Stimulated activated naive B cell treated with anti-CD40 and anti-IgM and Interleukin-4, amounts not matched to agents 10 μg/mL and 1 μg/mL and 100 μg/mL, for 72 hours (primary cell): ENCODE results near the gene TRIM66.
A peak's percentile ranks its signal among the peaks of the same experiment; 100 is the strongest.

Source experiments
- ATAC-seq, 2 donors: fragments of 150-1000 bp; cut with Tn5 transposase; replicated peaks; 2 replicates each; pipeline ENCODE4 v1.10.0; 2021; ENCODE audit warnings: moderate library complexity in 1 of 2
- DNase-seq: peaks from one replicate; pipeline ENCODE4 v3.0.0; 2021
- H3K27ac Mint-ChIP-seq: one replicate; pipeline ENCODE4 v1.8.0; 2022; ENCODE audit warnings: mild to moderate bottlenecking, mixed read lengths
- H3K27me3 Mint-ChIP-seq, 2 donors: one replicate each; pipeline ENCODE4 v1.8.0; 2022; ENCODE audit warnings: mixed read lengths in 2 of 2
- H3K36me3 Mint-ChIP-seq, 2 donors: one replicate each; pipeline ENCODE4 v1.8.0; 2022; ENCODE audit warnings: mixed read lengths in 2 of 2, mild to moderate bottlenecking in 1 of 2
- H3K4me1 Mint-ChIP-seq, 2 donors: one replicate each; pipeline ENCODE4 v1.8.0; 2022; ENCODE audit warnings: mixed read lengths in 2 of 2, mild to moderate bottlenecking in 1 of 2
- H3K4me3 Mint-ChIP-seq, 2 donors: one replicate each; pipeline ENCODE4 v1.8.0; 2022; ENCODE audit warnings: mild to moderate bottlenecking in 2 of 2, mixed read lengths in 2 of 2, moderate library complexity in 1 of 2
- H3K9me3 Mint-ChIP-seq, 2 donors: one replicate each; pipeline ENCODE4 v1.8.0; 2022; ENCODE audit warnings: mixed read lengths in 2 of 2, mild to moderate bottlenecking in 1 of 2

TRIM66 gene, protein sequence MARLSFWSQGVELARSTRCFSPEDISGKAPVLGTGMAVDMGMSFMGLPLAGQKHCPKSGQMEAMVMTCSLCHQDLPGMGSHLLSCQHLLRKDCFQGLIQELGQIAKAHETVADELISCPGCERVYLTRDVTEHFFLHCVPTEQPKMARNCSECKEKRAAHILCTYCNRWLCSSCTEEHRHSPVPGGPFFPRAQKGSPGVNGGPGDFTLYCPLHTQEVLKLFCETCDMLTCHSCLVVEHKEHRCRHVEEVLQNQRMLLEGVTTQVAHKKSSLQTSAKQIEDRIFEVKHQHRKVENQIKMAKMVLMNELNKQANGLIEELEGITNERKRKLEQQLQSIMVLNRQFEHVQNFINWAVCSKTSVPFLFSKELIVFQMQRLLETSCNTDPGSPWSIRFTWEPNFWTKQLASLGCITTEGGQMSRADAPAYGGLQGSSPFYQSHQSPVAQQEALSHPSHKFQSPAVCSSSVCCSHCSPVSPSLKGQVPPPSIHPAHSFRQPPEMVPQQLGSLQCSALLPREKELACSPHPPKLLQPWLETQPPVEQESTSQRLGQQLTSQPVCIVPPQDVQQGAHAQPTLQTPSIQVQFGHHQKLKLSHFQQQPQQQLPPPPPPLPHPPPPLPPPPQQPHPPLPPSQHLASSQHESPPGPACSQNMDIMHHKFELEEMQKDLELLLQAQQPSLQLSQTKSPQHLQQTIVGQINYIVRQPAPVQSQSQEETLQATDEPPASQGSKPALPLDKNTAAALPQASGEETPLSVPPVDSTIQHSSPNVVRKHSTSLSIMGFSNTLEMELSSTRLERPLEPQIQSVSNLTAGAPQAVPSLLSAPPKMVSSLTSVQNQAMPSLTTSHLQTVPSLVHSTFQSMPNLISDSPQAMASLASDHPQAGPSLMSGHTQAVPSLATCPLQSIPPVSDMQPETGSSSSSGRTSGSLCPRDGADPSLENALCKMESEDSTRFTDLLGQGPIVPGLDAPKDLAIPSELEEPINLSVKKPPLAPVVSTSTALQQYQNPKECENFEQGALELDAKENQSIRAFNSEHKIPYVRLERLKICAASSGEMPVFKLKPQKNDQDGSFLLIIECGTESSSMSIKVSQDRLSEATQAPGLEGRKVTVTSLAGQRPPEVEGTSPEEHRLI (N-terminal part only)

DNA sequence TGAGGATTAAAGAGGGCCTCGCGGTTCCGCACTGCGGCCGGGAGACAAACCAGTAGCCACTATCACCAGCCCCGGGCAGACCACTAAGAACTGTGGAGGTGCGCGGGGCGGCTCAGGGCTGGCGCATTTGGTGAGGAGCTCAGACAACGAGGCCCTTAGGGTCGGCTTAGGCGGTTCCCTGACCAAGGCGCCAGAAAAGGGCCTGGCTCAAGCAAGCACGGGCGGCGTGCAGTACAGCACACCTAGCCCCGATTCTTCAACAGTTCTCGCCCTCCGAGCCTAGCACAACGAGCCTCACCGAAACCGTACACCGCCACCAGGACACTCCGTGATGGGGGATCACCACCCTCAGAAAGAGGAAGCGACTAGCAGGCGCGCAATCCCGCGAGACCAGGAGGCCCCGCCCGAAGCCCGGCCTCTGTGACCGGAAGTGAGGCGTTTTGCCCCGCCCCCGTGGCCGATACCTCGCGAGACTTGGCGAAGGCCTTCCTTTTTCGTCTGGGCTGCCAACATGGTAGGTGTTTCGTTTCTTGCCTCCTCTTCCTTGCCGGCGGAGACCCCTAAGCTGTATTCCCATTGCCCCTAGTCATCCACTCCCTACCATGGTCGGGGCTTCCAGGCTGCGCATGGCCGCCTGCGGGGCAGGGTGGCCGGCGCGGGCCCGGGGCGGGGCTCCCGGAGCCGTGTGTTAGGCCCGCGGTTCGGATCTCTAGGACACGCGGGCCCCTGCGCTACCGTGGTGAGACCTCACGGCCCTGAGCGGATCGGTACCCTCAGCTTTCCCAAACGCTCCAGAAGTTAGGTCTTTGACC lies at the start of gene TRIM66, which contains the start of gene RPL27A:
Gene TRIM66, minus strand, starts transcription at position 363 of the 812 bp plus-strand sequence. CDS start 10,391 bp downstream, outside the sequence.
Gene RPL27A, plus strand, starts transcription at position 490 of the 812 bp plus-strand sequence. Its CDS starts 22 bp downstream, at position 512.
- peaks cover 59 to 67% of the 10 kb centered on the region in 2 donors for H3K36me3 Mint-ChIP-seq
- H3K4me1 Mint-ChIP-seq: peaks cover 23 to 42% of the 10 kb centered on the region in 2 donors
- peaks cover 3 to 4% of the 10 kb centered on the region in 2 donors for H3K9me3 Mint-ChIP-seq
- H3K4me3 Mint-ChIP-seq: peak within 1 kb of the TSS; percentile 94
- DNase-seq (peak; percentile 99), ATAC-seq (peak; percentile 95 to 97)
- H3K27me3 Mint-ChIP-seq: no peaks in the 10 kb centered on the region
- H3K27ac Mint-ChIP-seq: peak within 1 kb of the TSS; percentile 99

DNA sequence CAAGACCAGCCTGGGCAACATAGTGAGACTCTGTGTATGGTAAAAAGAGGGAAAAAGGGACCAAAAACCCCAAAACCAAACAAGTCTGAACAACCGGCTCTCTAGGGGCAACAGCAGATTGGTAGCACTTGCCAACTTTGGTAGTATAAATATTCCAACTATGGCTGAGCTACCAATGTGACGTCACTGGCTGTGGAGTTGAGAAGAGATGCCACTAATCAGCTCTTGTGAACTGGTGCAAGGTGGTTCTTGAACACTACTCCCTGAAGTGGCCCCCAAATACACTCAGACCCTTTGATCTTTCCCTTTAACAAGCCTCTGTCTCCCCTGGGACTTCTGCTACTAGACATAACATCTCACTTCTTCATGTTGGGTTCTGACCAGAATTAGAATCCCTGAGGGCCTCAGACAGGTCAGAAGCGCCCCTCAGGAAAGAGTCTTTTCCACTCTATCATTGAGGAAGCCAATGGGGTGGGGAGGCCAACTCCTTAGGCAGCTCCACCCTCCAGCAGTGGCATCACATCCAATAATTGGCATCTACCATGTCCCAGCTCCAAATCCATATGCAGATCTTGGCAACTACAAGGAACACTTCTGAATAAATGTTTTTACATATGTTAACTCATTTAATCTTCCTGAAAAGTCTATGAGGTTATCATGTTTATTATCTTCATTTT lies 49.3 kb upstream of the TRIM66 start:
- peaks cover 32 to 43% of the 10 kb centered on the region in 2 donors for H3K4me1 Mint-ChIP-seq
- H3K36me3 Mint-ChIP-seq: no peaks in the 10 kb centered on the region
- H3K9me3 Mint-ChIP-seq: no peaks in the 10 kb centered on the region
- DNase-seq (peak; percentile 37), ATAC-seq (peak; percentile 52 to 56)
- peak overlapping the region; percentile 71 to 75 for H3K4me3 Mint-ChIP-seq
- H3K27ac Mint-ChIP-seq: peak overlapping the region; percentile 98
- no peaks in the 10 kb centered on the region for H3K27me3 Mint-ChIP-seq

DNA sequence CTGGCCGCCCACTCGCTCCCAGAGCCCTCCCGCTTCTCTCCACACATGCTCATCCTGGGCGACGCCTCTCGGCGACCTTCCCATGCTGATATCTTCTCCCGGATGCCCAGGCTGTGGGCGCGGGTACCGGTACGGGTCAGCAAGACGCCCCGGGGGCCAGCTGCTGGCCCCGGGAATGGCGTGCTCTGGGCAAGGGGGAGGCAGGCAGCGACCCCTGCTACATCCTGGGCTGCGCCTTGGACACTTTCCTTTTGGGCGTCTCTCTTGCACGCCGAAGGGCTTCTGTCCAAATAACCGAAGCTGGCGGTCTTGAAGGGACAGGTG lies 48.2 kb upstream of the TRIM66 start:
- H3K27me3 Mint-ChIP-seq: no peaks in the 10 kb centered on the region
- no peak overlapping the region for H3K27ac Mint-ChIP-seq
- DNase-seq (no peak), ATAC-seq (no peak)
- H3K4me3 Mint-ChIP-seq: no peak overlapping the region
- peaks cover 32 to 43% of the 10 kb centered on the region in 2 donors for H3K4me1 Mint-ChIP-seq
- H3K9me3 Mint-ChIP-seq: no peaks in the 10 kb centered on the region
- no peaks in the 10 kb centered on the region for H3K36me3 Mint-ChIP-seq

DNA sequence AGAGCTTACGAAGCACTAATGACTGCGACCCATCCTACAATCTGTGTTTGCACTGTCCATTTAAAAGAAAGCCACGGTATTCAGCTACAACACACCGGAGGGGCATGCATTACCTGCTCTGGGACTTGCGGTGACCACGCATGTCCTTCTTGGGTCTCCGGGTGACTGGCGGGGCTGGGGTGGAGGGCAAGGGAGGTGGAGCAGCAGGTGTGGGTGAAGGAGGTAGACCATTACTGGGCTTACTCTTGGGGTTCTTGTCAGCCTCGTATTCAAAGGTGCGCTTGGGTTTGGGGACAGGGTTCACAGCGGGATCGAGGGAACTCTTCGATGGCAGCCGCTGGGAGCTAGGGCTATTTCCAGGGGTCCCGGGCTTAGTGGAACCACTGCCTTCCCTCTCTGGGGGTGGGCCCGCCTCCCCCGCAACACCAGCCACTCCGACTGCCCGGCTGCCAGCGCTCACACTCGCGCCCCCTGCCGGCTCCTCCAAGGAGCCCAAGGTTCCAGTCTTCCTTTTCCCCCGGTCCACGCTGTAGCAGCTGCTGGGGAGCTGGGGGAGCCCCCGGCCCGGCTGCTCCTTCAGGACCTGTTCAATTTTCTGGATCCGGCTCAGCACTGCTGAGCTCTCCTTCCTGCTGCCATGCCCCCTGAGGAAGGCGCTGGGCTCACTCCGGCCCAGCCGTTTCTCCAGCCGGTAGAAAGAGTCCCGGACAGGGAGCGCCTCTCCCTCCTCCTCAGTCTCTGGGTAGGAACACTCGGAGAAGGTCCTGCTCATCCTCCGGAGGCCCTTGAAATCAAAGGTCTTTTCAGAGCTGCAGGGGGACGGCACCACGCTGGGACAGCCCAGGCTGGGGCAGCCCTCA lies 47.6 kb upstream of the TRIM66 start:
- ATAC-seq: no peak
- DNase-seq: no peak
- Mint-ChIP-seq H3K27me3 (no peaks in the 10 kb centered on the region), H3K9me3 (no peaks in the 10 kb centered on the region), H3K4me1 (peaks cover 30 to 43% of the 10 kb centered on the region in 2 donors), H3K4me3 (no peak overlapping the region), H3K36me3 (no peaks in the 10 kb centered on the region), H3K27ac (peak overlapping the region; percentile 10)

DNA sequence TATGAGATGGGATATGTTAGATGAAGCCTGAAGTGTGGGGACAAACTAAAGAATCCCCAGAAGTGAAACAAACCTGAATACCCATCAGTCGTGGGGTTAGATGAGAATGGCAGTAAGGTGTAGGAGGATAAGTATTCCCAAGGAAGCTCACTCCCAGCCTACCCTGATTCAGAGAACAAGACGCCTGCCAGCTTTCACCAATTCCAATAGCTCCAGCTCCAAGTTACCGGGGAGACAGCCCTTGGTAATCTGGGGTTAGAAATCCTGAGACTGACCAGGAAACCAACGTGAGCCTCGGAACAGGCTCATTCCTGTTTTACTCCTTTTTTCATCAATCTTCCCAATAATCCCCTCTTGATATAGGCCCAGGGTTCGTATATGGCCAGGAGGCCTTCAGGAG lies 46.6 kb upstream of the TRIM66 start:
- H3K27ac Mint-ChIP-seq: no peak overlapping the region
- H3K27me3 Mint-ChIP-seq: no peaks in the 10 kb centered on the region
- no peaks in the 10 kb centered on the region for H3K9me3 Mint-ChIP-seq
- no peak for DNase-seq
- no peak for ATAC-seq
- H3K4me1 Mint-ChIP-seq: peaks cover 29 to 40% of the 10 kb centered on the region in 2 donors
- H3K36me3 Mint-ChIP-seq: no peaks in the 10 kb centered on the region
- no peak overlapping the region for H3K4me3 Mint-ChIP-seq

DNA sequence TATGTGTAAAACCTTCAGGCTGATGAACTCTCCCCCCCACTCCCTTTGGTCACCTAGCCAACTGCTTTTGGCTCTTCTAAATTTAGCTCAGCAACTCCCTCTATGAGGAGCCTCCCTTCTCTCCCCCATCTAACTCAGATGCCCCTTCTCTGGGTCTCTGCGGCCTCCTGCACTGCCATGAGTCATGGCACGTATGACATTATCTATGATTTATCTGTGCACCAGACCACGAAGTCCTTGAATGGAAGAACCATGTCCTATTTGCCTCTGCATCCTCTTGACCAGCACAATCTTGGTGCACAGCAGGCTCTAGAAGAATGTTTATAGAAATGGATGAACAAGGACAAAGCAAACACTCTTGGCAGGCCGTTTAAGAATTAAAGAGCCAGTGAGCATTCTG lies 46.1 kb upstream of the TRIM66 start:
- Mint-ChIP-seq H3K4me3 (no peak overlapping the region), H3K9me3 (no peaks in the 10 kb centered on the region), H3K4me1 (peaks cover 24 to 35% of the 10 kb centered on the region in 2 donors)

DNA sequence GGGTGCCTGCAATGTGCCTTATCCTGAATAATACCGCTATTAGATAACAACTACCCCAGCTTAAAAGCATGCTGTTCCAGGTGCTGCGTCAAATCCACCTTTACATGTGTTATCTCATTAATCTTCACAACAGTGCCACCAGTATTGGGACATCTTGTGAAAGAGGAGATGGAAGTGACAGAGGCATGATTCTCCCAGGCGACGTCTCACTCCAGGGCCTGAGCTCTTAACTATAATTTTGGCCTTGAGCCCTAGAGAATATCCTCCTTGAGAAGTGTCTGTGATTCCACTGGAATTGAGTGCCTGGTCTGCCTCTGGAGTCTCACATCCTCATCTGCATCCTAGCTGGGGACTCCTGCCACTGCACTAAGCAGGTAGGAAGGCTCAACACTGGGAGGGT lies 43.9 kb upstream of the TRIM66 start:
- peaks cover 5 to 9% of the 10 kb centered on the region in 2 donors for H3K27me3 Mint-ChIP-seq
- peaks cover 7 to 18% of the 10 kb centered on the region in 2 donors for H3K4me1 Mint-ChIP-seq
- ATAC-seq (no peak), DNase-seq (no peak)
- H3K27ac Mint-ChIP-seq: no peak overlapping the region
- H3K4me3 Mint-ChIP-seq: no peak overlapping the region
- no peaks in the 10 kb centered on the region for H3K9me3 Mint-ChIP-seq
- no peaks in the 10 kb centered on the region for H3K36me3 Mint-ChIP-seq

More for the DNA sequence above, 46.1 kb upstream of the TRIM66 start:
- H3K36me3 Mint-ChIP-seq: no peaks in the 10 kb centered on the region
- ATAC-seq (no peak), DNase-seq (no peak)
- no peaks in the 10 kb centered on the region for H3K27me3 Mint-ChIP-seq
- no peak overlapping the region for H3K27ac Mint-ChIP-seq

DNA sequence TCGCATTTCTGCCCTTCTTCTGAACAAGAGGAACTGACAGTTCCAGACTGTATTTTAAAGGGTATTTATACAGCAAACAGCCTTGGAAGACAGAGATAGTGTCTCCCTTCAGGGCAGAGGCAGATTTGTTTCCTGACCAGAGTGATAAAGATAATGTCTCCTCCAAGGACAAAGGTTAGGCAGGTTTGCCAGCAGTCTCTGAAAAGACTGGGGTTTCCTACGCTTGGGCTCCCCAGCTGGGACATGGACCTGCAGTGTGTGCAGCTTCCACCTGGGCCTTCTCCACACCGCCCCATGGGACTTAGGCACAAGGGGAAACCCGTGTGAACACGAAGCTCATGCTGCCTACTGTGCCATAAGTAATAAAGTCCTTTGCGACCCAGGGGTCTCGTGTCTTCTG lies 42.2 kb upstream of the TRIM66 start:
- no peak overlapping the region for H3K4me3 Mint-ChIP-seq
- no peak for ATAC-seq
- H3K27ac Mint-ChIP-seq: no peak overlapping the region
- no peak for DNase-seq
- H3K9me3 Mint-ChIP-seq: no peaks in the 10 kb centered on the region
- H3K27me3 Mint-ChIP-seq: peaks cover 15 to 22% of the 10 kb centered on the region in 2 donors
- H3K36me3 Mint-ChIP-seq: no peaks in the 10 kb centered on the region
- H3K4me1 Mint-ChIP-seq: peaks cover 3 to 11% of the 10 kb centered on the region in 2 donors

DNA sequence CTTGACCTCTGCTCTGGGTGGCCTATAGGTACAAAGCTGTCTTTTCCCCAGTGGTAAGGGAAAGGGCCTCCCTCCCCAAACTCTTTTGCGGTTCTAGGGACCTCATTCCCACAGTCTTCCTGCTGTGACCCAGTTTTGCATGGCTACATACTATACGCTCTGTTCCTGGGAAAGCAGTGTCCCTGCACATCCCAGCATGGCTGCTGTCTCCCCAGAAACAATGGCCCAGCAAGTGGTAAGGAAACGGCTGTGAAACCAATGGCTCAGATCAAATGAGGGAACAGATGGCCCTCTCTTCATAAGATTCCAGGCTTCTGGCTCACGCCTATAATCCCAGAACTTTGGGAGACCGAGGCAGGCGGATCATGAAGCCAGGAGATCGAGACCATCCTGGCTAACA lies 41.2 kb upstream of the TRIM66 start:
- Mint-ChIP-seq H3K4me3 (no peak overlapping the region), H3K9me3 (no peaks in the 10 kb centered on the region), H3K4me1 (peaks cover 3 to 13% of the 10 kb centered on the region in 2 donors), H3K36me3 (no peaks in the 10 kb centered on the region), H3K27me3 (peaks cover 15 to 22% of the 10 kb centered on the region in 2 donors), H3K27ac (no peak overlapping the region)
- ATAC-seq (no peak), DNase-seq (no peak)

DNA sequence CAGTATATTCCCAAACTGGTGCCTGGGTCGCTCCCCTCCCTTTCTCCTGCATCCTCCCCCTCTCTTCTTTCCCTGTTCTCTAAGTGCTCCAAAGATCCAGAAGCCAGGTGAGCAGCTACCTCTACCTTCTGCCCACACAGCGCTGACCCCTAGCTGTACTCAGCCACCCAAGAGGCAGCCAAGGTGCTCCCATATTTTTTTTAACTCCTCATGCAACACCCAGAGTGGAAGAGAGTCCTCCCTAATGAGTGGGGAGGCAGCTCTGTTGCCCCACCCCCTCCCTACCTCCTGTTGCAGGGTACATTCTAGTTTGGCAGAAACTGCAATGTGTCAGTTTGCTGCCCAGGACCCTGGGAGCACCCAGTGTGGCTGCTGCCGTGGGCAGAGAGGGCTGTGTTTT lies 40.3 kb upstream of the TRIM66 start:
- DNase-seq (no peak), ATAC-seq (no peak)
- Mint-ChIP-seq H3K36me3 (no peaks in the 10 kb centered on the region), H3K9me3 (no peaks in the 10 kb centered on the region), H3K27ac (no peak overlapping the region), H3K4me3 (no peak overlapping the region), H3K4me1 (peaks cover 6 to 18% of the 10 kb centered on the region in 2 donors), H3K27me3 (peaks cover 15 to 22% of the 10 kb centered on the region in 2 donors)

DNA sequence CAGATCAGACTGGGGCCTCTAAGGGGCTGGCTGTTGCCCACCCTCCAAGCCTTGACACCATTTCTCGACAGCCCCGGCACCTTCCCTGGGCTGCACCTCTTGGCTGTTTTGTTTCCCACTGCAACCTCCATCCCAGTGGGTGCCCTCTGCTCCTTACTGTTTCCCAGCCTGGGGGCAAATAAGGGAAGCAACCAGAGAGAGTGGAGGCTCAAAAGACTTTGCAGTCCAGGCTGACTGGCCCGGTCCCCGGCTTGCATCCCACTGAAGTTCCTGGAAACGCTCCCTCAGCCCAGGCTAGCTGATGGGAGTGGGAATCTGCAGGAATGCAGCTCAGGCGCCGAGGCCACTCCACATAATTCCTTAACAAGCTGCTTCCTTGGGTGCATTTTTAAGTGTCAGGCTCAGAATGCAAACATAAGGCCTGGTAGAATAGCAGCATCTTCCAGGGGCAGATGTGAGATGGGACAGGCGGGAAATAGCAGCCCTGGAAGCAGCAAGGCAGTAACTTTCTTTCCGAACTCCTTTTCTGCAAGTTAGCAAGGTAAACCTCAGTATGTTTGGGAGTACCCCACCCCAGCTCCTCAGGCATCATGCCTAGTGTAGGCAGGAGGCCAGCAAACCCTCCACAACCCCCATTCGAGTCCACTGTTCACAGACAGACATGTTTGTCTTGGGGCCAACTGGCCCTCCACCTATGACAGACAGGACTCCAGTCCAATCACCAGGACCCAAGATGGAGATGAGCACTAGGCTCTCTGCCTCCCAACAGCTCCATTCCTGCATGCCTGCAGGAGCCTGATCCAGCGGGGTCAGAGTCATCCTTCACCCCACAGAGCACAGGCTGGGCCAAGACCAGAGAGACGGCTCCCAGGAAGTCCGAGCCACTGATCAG lies 39.4 kb upstream of the TRIM66 start:
- no peaks in the 10 kb centered on the region for H3K36me3 Mint-ChIP-seq
- ATAC-seq (no peak), DNase-seq (no peak)
- peaks cover 13 to 28% of the 10 kb centered on the region in 2 donors for H3K4me1 Mint-ChIP-seq
- no peaks in the 10 kb centered on the region for H3K9me3 Mint-ChIP-seq
- no peak overlapping the region for H3K27ac Mint-ChIP-seq
- H3K4me3 Mint-ChIP-seq: no peak overlapping the region
- peaks cover 15 to 22% of the 10 kb centered on the region in 2 donors for H3K27me3 Mint-ChIP-seq
